HCT116 (cell line): ENCODE measurements around the gene KCTD17. TPM values are rescaled to one million over a fixed set of nuclear protein-coding genes. Genes with fewer than 3 reads are reported as not detected.

ENCODE experiments used
- ATAC-seq: fragments of 200-7000 bp; cut with Tn5 transposase; 2 replicates; pipeline ENCODE4 v1.9.1; 2020; ENCODE audit warnings: mild to moderate bottlenecking, moderate library complexity
- BruUV-seq: library from RNA; stranded (reverse); fragments of 400-500 nt; replicated peaks from 2 replicates; lab custom pipeline; 2021; lab: Mats Ljungman, UMichigan
- CTCF ChIA-PET: fragments of 300-600 bp; sonication (Branson Sonifier 250); formaldehyde crosslinking; loops from one replicate; lab custom pipeline; 2021; ENCODE audit warnings: antibody characterized with exemption; lab: Charles Lee
- POLR2A ChIA-PET: fragments of 300-600, 350-600 bp; sonication (Branson Sonifier 250); formaldehyde crosslinking; loops from one replicate; lab custom pipeline; 2021; ENCODE audit warnings: antibody characterized with exemption; lab: Charles Lee
- RAD21 ChIA-PET, 2 experiments: fragments of 300-600 bp; sonication (Branson Sonifier 250); formaldehyde crosslinking; loops; one replicate each; lab custom pipeline; 2023; ENCODE audit warnings: low total read pairs in 2 of 2; ENCODE audit not compliant: uncharacterized antibody in 2 of 2, unreplicated experiment in 2 of 2, low non-redundant PET in 1 of 2; lab: Charles Lee
- DNase-seq: peaks from one replicate; pipeline ENCODE4 v3.0.0-alpha.2; 2010; ENCODE audit warnings: low read depth, low spot score
- H2AFZ ChIP-seq: fragments of 200-600 bp; shearing (Covaris generic), sonication (generic); 2 replicates; pipeline ENCODE4 v1.6.1; 2017; ENCODE audit warnings: low read depth, mixed run types, mixed read lengths, antibody characterized with exemption, low read length; ENCODE audit not compliant: poor library complexity, severe bottlenecking
- H3K27ac ChIP-seq: 2 replicates; pipeline ENCODE4 v1.5.1; 2012; ENCODE audit warnings: low read depth, low read length
- H3K27me3 ChIP-seq: fragments of 200-600 bp; sonication (generic); 2 replicates; pipeline ENCODE4 v1.6.1; 2016; ENCODE audit warnings: mixed run types, low read length, mixed read lengths; ENCODE audit not compliant: insufficient read depth
- H3K36me3 ChIP-seq, 2 experiments: fragments of 200-500 bp in 1 of 2; fragments of 200-600 bp in 1 of 2; sonication (Bioruptor generic) in 1 of 2; sonication (generic) in 1 of 2; 2 replicates each; pipeline versions ENCODE4 v1.5.1 to v1.6.1; 2014 to 2016; ENCODE audit warnings: low read length in 2 of 2, inconsistent platforms in 1 of 2, mixed read lengths in 1 of 2, mixed run types in 1 of 2; ENCODE audit not compliant: insufficient read depth in 2 of 2, control insufficient read depth in 1 of 2
- H3K4me1 ChIP-seq, 2 experiments: fragments of 200-600 bp in 1 of 2; sonication (generic) in 1 of 2; 2 replicates each; pipeline versions ENCODE4 v1.5.1 to v1.6.1; 2012 to 2017; ENCODE audit warnings: low read length in 2 of 2, inconsistent platforms in 1 of 2, mild to moderate bottlenecking in 1 of 2, mixed read lengths in 1 of 2, mixed run types in 1 of 2, moderate library complexity in 1 of 2; ENCODE audit not compliant: insufficient read depth in 2 of 2, control insufficient read depth in 1 of 2
- H3K4me2 ChIP-seq: fragments of 200-600 bp; sonication (generic); 2 replicates; pipeline ENCODE4 v1.6.1; 2017; ENCODE audit warnings: mixed run types, low read length, mixed read lengths
- H3K4me3 ChIP-seq, 2 experiments: fragments of 200-600 bp in 1 of 2; sonication (generic) in 1 of 2; replicated peaks in 1 of 2; 2 replicates each; pipeline ENCODE4 v1.5.1; 2011 to 2016; ENCODE audit warnings: low read length in 2 of 2, control low read depth in 1 of 2, low read depth in 1 of 2, mild to moderate bottlenecking in 1 of 2, mixed read lengths in 1 of 2, mixed run types in 1 of 2
- H3K79me2 ChIP-seq: fragments of 200-600 bp; sonication (generic); 2 replicates; pipeline ENCODE4 v1.6.1; 2017; ENCODE audit warnings: mild to moderate bottlenecking, mixed run types, low read length, moderate library complexity, mixed read lengths; ENCODE audit not compliant: insufficient read depth
- H3K9ac ChIP-seq: fragments of 200-600 bp; sonication (generic); 2 replicates; pipeline ENCODE4 v1.6.1; 2016; ENCODE audit warnings: low read length, mixed read lengths
- H3K9me2 ChIP-seq: fragments of 200-600 bp; sonication (generic), shearing (Covaris generic); 2 replicates; pipeline ENCODE4 v1.6.1; 2017; ENCODE audit warnings: mixed run types, mild to moderate bottlenecking, moderate library complexity; ENCODE audit not compliant: insufficient read depth
- H3K9me3 ChIP-seq, 2 experiments: fragments of 200-500 bp in 1 of 2; fragments of 200-600 bp in 1 of 2; sonication (Bioruptor generic) in 1 of 2; sonication (generic) in 1 of 2; 2 replicates each; pipeline ENCODE4 v1.6.1; 2014 to 2017; ENCODE audit warnings: low read length in 2 of 2, mixed read lengths in 2 of 2, inconsistent platforms in 1 of 2, low read depth in 1 of 2, mild to moderate bottlenecking in 1 of 2, mixed run types in 1 of 2, moderate library complexity in 1 of 2; ENCODE audit not compliant: control insufficient read depth in 1 of 2, insufficient read depth in 1 of 2
- H4K20me1 ChIP-seq: fragments of 200-600 bp; sonication (generic), shearing (Covaris generic); 2 replicates; pipeline ENCODE4 v1.6.1; 2017; ENCODE audit warnings: mixed run types, mild to moderate bottlenecking, moderate library complexity; ENCODE audit not compliant: insufficient read depth
- EGR1 ChIP-seq: IDR thresholded peaks from 2 replicates; pipeline ENCODE4 v1.6.1; 2012; ENCODE audit warnings: low read depth
- ELF1 ChIP-seq: IDR thresholded peaks from 2 replicates; pipeline ENCODE4 v1.6.1; 2012; ENCODE audit warnings: low read depth, borderline replicate concordance
- EZH2phosphoT487 ChIP-seq: fragments of 200-600 bp; IDR thresholded peaks from 2 replicates; pipeline ENCODE4 v1.6.1; 2018; ENCODE audit warnings: antibody characterized with exemption, borderline replicate concordance
- POLR2AphosphoS5 ChIP-seq: IDR thresholded peaks from 2 replicates; pipeline ENCODE4 v1.6.1; 2011; ENCODE audit warnings: mild to moderate bottlenecking, low read depth, low read length, moderate library complexity
- SP1 ChIP-seq: IDR thresholded peaks from 2 replicates; pipeline ENCODE4 v1.6.1; 2012; ENCODE audit warnings: low read depth
- YY1 ChIP-seq: IDR thresholded peaks from 2 replicates; pipeline ENCODE4 v1.6.1; 2011; ENCODE audit warnings: low read length, low read depth, moderate library complexity, mild to moderate bottlenecking; ENCODE audit not compliant: insufficient replicate concordance; ENCODE audit errors: extremely low read depth
- intact Hi-C: fragments of 100-400 bp; cut with micrococcal nuclease; formaldehyde crosslinking; loops from 2 replicates; pipeline ENCODE4 v1.10.0; 2022
- total RNA-seq: library from RNA; stranded (reverse); gene quantifications from one replicate; pipeline ENCODE4 v1.2.1, GENCODE V29; 2021; ENCODE audit not compliant: unreplicated experiment

Gene KCTD17
- total RNA-seq, 1 experiment from 2014 or later: 23.4 TPM

DNA sequence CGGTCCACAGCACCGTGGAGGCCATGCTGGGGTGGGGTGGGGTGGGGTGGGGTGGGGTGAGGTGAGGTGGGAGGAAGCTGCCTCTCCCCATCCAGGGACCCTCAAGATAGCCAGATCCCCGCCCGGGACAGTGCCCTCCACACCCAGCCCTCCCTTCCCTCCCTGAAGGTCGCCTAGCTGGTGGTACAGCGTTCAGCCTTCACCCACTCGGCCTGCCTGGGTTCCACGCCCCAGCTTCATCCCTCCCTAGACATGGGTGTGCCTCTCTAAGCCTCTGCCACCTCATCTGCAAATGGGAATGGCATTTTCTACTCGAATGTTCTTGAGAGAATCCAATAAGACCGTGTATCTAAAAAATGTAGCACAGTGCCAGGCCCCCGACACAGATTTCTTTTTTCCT lies 17.8 kb downstream of the KCTD17 start:
- H3K4me3 ChIP-seq: no peak overlapping the region
- no peaks in the 10 kb centered on the region; a peak in 1 of 4 replicates for H3K9me3 ChIP-seq
- H4K20me1 ChIP-seq: no peaks in the 10 kb centered on the region
- H2AFZ ChIP-seq: no peak overlapping the region
- BruUV-seq: no TSS peak
- no peak overlapping the region for H3K9ac ChIP-seq
- H3K4me1 ChIP-seq: peaks cover 0 to 4% of the 10 kb centered on the region in 2 experiments; a peak in 1 of 4 replicates
- no peaks in the 10 kb centered on the region for H3K27me3 ChIP-seq
- TF ChIP-seq EGR1 (no peak), SP1 (no peak)
- intact Hi-C loops: no loop called here
- DNase-seq: no peak
- no peak for ATAC-seq
- no peaks in the 10 kb centered on the region for H3K79me2 ChIP-seq
- CTCF ChIA-PET: no interaction called here
- H3K27ac ChIP-seq: no peak overlapping the region
- POLR2A ChIA-PET: no interaction called here
- H3K4me2 ChIP-seq: no peak overlapping the region
- H3K9me2 ChIP-seq: no peaks in the 10 kb centered on the region
- H3K36me3 ChIP-seq: no peaks in the 10 kb centered on the region
- RAD21 ChIA-PET: no interaction called here

DNA sequence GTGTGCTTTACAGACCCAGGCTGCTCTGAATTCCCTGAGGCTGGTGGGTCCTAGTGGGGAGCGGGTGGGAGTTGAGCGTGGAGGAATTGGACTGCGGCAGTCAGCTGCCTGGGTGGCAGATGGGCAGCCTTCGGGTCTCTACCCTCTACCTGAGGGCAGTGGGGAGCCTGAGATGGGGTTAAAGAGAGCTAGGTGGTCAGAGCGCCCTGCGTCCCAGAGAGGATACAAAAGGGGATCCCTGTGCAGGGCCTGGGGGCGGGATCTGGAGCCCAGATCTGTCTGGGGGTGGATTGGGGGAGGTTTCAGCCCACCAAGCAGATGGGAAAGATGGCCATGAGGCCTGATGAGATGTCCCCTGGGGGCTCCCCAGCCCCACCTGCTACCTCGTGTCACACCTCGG lies 18.2 kb downstream of the KCTD17 start:
- Histone ChIP-seq H3K79me2 (no peaks in the 10 kb centered on the region), H3K9ac (no peak overlapping the region), H3K9me3 (no peaks in the 10 kb centered on the region; a peak in 1 of 4 replicates), H3K36me3 (no peaks in the 10 kb centered on the region), H4K20me1 (no peaks in the 10 kb centered on the region), H3K4me1 (peaks cover 0 to 4% of the 10 kb centered on the region in 2 experiments; a peak in 1 of 4 replicates), H3K4me3 (no peak overlapping the region), H3K9me2 (no peaks in the 10 kb centered on the region), H3K27me3 (no peaks in the 10 kb centered on the region), H3K27ac (no peak overlapping the region), H2AFZ (no peak overlapping the region), H3K4me2 (no peak overlapping the region)
- ATAC-seq: no peak
- ChIA-PET CTCF (no interaction called here), POLR2A (no interaction called here), RAD21 (no interaction called here)
- BruUV-seq: no TSS peak
- intact Hi-C loops: no loop called here
- TF ChIP-seq YY1: no peak
- TF ChIP-seq POLR2AphosphoS5: no peak
- no peak for TF ChIP-seq EZH2phosphoT487
- TF ChIP-seq ELF1: no peak
- DNase-seq: no peak
